GM19193 (cell line): Measurements from ENCODE around the gene PGAP6.

ENCODE experiments used
- POLR2A ChIP-seq: IDR thresholded peaks from 4 replicates; pipeline ENCODE4 v1.6.1; 2011; ENCODE audit not compliant: insufficient read depth, insufficient read length; ENCODE audit errors: extremely low read depth

The PGAP6 gene

DNA sequence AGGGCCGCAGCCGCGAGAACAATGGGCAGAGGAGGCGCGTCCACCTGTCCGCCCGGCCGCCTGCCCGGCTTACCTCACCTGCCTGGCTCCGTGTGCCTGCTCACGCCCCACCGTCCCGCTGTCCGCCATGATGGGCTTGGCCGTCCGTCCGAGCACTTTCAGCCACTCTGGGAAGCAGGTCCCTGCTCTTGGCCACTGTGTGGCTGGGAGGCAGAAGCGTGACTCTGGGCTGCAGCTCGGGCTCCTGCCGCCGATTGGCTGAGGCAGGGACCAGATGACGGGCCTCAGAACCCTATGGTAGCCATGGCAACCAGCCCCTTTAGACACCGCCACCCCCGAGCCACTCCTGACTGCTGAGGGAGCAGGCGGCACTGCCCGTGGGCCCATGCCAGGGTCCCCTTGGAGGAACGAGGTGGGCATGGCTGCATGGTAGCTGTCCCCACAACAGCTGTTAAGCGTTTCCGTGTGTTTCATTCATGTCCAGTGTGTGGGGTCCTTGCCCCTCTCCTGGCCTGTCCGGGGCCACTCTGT lies 20.4 kb downstream of the PGAP6 start:
- no peak for TF ChIP-seq POLR2A

DNA sequence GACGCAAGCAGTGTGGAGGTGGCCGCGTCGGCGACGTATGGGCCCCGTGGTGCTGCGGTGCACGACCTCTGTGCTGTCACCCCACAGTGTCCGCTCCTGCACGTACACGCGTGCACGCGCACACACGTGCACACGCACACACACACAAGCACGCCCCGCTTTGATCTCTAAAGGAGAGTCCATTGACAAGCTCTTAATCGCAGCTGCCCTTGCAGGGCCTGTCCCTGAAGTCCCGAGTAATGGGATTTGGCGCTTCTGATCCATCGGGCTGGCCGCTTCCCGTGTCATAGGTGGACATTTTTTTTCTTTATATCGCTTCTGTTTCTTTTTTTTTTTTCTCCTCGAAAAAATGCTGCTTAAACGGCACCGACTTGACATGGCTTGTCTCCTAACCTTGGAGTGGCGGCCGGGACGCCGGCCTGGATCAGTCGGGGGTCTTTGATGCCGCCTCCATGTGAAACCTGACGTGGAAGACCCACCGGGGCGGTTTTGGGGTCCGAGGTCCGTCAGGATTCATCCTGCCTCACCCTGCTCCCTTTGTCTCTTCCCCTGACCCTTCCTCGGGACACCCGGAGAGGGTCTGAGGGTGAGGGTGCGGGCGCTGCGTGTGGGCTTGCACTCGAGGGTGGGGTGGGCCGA lies 21.0 kb downstream of the PGAP6 start:
- no peak for TF ChIP-seq POLR2A

DNA sequence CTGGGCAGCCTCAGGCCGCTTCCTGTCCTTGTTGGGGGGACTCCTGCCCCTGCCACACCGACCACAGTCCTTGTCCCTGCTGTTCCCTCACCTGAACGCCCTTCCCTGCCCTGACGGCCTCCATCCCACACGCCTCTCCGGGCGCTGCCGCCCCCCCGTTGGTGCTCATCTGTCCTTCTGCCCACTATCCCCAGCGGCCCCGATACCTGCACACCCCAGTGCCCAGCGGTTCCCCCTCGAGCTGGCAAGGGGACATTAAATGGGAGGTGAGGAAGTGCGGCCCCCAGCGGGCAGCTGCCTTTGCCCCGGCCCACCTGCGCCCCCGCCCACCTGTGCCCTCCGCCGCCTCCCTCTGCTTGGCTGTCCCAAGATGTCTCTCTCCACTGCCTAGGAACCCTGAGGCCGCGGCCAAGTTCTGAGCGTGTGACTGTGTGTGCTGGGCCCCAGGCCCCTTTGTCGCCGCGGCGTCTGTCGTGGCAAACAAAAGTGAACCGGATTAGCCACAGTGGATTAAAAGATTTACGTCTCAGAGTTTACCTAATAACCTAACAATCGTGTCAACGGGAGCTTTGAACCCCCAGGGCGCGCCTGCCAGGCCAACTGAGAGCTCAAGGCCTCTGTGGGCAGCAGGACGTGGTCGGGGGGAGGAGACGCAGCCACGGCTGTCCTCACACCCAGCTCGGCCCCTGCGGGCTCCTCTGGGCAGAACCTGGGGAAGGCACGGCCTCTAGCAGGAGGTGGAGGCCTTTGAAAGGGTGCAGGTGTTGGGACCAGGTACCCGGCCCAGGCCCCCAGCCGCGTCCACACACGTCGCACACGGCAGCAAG lies 21.7 kb downstream of the PGAP6 start:
- TF ChIP-seq POLR2A: no peak

DNA sequence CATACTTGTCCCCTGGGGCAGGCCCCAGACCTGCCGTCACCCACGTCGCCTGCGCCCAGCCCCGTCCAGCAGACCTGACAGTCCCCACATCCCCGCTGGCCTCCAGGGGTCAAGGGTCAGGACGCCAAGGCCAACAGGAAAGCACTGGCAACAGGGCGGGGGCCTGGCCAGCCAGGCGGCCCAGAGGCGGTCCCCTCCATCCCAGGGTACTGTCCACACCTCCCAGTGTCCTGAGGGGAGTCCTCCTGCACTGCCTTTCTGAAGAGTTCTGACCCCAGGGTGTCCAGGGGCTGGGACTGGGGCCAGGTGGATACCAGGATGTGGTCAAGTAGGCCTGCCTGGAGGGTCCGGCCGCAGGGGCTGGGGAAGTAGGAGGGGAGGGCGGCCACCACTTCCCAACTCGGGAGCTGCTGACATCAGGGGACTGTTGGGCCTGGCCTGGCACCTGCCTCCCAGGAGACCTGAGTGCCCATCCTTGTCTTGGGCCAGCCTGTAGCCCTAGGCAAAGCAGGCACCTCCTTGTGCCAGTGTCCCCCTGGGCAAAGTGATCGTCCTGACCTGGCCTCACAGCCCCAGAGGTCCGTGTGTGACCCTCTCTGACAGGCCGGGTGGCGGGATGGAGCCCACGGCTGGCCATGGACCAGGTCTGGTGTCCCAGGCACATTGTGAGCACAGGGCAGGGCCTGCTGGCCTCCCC lies 22.6 kb downstream of the PGAP6 start:
- no peak for TF ChIP-seq POLR2A

DNA sequence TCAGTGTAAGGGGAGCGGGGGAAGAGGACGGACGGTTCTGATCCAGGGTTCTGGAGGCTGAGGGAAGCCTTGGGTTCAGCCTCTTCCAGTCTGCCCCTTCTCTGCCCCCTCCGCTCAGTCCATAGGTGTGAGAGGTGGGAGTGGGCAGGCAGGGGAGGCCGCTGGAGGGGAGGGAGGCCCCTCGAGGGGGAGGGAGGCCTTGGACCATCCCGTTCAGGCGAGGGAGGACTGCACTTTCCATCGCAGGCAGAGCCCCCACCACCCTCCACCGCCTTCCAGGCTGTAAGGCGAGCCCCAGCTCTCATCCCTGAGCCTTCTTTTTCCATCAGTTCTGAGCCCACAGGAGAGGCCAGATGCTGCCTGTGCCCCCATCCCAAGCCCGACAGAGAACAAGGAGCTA lies 25.0 kb downstream of the PGAP6 start:
- TF ChIP-seq POLR2A: no peak

DNA sequence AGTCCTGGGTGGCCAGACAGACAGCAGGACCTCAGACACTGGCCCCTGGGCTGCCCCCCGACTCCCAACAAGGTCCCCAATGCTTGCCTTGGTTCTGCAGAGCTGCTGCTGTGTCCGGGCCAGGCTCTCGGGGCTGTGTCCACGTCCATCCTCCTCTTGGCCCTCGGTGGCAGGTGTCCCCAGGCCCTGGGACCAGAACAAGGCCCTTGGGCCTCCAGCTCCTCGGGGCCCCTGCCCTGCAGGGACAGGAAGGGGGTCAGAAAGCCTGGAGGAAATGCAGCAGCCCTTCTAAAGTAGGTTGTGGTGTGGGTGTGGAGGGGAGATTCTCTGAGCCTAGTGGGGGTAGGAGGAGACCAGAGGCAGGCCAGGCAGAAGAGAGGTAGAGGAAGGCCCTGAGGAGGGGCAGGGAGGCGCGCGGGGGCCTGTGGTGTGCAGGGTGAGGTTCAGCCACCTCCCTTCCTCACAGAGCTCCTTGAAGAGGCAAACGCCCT lies 26.8 kb downstream of the PGAP6 start:
- TF ChIP-seq POLR2A: no peak

DNA sequence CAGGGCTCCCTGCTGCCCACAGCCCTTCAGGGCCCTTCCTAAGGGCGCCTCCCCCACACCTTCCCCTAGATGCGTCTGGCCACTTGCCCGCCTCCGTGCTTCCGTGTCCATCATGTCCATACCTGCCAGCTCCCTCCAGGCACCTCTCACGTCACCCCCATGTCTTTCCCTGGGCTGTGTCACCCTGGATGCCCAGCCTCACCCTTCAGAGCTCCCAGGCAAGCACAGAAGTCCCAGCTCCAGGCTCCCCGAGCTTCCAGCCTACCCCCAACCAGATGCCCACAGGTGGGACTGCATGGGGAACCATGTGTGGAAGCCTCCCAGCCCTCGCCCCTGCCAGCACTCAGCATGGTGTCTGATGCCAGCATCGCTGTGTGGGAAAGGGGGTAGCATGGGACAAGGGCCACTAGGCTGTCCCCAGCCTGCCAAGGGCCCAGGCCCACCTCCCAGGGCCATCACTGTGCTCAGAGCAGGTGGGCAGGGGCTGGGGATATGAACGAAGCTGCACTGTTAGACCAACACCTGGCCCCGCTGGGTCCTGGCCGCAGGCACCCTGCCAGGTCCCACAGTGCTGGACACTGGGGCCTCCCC lies 27.4 kb downstream of the PGAP6 start:
- no peak for TF ChIP-seq POLR2A

DNA sequence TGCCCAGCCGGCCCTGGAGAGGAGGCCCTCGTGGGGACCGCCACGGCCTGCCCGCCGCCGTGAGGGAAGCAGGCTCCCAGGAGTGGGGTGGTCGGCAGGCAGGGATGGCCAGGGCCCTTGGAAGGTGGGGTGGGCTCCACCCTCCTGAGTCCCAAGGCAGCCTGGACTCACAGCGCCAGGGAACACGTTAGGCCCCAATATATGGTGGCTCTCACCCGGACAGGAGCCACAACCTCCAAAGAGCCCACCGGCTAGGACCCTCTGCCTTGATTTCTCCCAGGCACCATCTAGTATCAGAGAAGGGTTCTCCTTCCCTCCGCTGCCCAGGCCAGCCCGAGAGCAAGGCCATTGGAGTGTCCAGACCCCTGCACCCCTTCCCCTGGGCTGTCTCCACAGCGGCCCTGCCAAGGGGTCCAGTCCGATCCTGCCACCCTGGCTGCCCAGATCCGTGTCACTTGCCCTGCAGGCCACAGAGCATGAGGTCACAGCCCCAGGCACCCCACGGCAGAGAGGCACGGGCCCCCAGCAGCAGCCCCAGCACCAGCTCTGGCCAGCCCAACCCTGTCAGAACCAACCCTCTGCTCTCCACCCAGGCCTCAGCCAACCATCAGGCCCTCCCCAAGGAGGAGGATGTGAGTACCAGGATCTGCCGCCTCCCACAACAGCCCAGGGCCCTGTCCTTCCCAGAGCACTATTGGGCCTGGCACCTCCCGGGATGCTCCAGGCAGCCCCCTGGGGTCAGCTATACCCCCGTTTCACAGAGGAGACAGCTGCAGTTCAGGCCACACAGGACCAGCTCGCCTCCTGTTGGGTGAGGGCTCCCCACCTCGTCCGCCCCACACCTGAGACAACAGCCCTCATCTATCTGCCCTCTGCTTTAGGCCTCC lies 28.1 kb downstream of the PGAP6 start:
- TF ChIP-seq POLR2A: no peak

DNA sequence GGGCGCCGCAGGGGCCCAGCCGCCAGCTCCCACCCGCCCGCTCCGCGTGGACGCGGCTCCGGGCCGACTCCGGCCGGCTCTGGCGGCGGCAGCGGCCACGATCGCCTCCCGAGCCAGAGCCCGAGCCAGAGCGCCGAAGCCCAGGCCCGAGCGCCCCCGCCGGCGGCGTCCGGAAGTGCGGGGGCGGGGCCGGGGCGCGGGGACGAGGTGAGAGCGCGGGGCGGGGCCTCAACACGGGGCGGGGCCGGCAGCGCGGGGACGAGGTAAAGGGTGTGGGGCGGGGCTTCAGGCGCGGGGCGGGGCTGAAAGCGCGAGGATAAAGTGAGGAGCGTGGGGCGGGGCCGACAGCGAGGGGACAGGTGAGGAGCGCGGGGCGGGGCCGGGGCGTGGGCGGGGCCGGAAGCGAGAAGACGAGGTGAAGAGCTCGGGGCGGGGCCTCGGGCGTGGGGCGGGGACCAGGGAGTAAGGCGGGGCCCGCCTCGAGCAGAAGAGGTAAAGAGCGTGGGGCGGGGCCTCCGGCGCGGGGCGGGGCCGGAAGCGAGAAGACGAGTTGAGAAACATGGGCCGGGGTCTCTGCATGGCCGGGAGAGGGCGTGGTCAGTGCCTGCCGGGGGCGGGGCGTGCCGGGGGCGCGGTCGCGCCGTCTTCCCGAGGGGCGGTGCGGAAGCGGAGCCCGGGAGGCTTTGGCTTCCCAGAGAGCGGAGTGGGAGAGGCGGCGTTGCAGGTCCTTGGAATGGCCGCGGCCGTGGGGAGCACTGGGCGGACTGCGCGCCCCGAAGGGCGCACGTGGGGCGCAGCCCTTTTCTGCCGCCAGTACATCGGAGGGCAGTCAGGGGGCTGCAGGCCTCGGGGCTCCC lies 29.0 kb downstream of the PGAP6 start, which contains the start of gene AXIN1:
TSS of gene AXIN1 (minus strand) at position 177 of the 857 bp plus-strand sequence. CDS start 5,698 bp downstream, outside the sequence.
- TF ChIP-seq POLR2A: peak; percentile 69

DNA sequence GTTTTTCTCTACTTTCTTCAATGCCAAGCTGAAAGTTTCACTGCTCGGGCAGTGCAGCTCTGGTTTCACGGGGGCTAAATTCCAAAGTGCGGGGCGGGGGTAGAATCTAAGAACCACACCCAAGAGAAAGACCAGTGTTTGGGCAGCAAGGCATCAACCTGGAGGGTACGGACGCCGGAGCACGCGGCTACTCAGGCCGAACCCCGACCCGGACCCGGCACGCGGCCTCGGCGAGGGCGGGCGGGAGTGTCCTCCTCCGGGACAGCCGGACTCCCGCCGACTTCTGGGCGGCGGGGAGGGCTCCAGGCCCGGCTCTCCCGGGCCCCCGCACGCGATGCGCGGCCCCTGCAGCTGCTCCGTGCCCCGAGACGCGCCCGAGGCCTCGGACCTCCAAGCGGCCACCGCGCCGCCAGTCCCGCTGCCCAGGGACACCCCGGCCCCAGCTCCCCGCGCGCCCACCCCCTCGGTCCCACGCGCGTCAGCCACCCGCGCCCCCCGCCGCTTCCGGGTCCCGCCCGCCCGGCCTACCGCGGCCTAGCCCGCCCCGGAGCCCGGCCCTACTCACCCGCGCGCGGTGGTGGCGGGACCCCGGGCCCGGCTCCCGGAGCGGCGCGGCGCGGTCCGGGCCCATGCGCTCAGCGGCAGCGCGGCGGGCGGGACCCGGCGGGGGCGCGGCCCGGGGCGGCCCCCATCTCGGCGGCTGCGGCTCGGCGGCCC lies 29.8 kb downstream of the PGAP6 start:
- TF ChIP-seq POLR2A: no peak

DNA sequence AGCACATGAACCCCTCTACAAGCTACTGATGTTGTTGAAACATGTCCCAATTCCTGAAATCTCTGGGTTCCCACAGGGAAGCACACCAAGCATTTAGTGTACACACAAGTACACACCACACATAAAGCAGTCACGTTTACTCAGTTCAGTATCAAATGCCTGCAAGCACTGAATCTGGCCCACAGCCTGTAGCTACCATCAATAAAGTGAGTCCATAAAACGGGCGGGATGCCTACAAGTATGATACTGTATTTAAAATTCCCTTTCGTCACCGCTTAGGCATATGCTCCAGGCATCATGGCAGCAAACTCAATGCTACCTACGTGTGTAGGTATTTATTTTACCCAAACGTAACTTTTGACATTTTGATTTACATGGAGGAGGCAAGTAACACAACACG lies 31.6 kb downstream of the PGAP6 start:
- no peak for TF ChIP-seq POLR2A

DNA sequence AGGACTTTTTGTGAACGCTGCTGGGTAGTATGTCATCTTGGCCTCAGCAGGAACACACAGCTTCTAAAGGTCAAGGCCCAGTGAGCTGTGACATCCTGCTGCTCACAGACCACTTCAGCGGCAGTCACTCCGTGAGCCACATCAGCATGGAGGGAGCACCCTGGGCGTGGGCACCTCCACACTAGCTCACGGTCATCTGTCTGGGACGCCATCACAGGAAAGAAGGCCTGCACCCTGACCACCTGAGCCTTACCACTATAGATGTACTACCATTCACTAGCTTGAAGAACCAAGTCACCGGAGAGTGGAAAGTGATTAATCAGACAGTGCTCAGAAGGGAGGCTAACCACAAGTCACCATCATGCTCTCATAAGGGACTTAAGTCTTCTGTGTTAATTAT lies 32.6 kb downstream of the PGAP6 start:
- no peak for TF ChIP-seq POLR2A

DNA sequence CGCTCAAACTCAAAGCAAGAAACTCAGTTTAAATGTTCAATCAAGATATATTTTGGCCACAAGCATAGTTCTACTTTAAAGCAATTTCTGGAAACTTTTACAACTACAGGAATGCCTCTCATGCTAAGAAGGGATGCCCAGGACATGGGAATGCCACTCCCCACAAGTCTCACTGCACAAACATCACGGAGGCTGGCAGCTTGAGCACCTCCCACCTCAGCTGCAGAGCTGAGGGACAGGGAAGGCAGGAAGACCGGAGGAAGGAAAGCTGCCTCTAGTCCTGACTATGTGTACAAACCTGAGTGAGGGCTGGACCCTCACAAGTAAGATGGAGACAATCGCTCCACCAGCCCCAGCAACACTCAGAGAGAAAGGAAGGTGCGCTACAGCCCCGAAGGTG lies 34.6 kb downstream of the PGAP6 start:
- no peak for TF ChIP-seq POLR2A

DNA sequence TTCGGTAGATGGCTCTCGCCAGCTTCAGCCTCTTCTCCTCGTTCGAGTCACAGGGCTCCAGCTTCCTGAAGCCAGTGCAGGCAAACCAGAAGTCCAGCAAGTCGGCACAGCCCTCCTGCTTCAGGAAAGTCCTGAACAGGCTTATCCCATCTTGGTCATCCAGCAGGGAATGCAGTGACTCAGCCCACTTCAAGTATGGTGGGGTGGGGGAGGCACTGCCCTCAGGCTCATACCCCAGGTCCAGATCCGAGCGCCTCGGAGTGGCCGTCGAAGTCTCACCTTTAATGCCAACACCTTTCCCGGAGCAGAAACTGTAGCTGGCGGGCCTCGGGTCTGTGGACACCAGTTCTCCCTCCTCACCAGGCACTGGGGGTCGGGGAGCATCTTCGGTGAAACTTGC lies 35.2 kb downstream of the PGAP6 start:
- TF ChIP-seq POLR2A: no peak
